Left colon (tissue), 2 donors: ENCODE data around the gene CRYBA2. TPM values are rescaled to one million over a fixed set of nuclear protein-coding genes. Genes with fewer than 3 reads are reported as not detected.

ENCODE experiments used
- ATAC-seq: fragments of 200-7000 bp; cut with Tn5 transposase; one replicate; pipeline ENCODE4 v1.9.1; 2020; ENCODE audit warnings: mild to moderate bottlenecking, moderate library complexity
- DNase-seq, 2 donors: peaks; one replicate each; pipeline ENCODE4 v3.0.0-alpha.2; 2020
- intact Hi-C, 2 donors: fragments of 100-400 bp; cut with DNase I in 1 of 2; cut with micrococcal nuclease in 1 of 2; formaldehyde crosslinking; loops; one replicate each; pipeline versions ENCODE4 v1.11.2 to v1.14.0; 2022; cut with DNase I, micrococcal nuclease
- total RNA-seq, 2 donors: library from RNA; stranded (reverse); fragmentation: NEBNext Ultra II Directional; extraction: Animal tissue kit (Norgen Biotek cat#: 25700); gene quantifications; one replicate each; pipeline ENCODE4 v1.2.1, GENCODE V29; 2021
- donor health status: DM: no; HTN: no; CAD: no.
- donor health status: DM: yes; HTN: yes; CAD: no.

Gene CRYBA2
- total RNA-seq, 2 donors from 2014 or later, result 4.1 to 6.9 TPM

- DNase-seq, result no peak
- ATAC-seq, result no peak
- intact Hi-C loops, result loop anchor here in 1 of 2 donors (10.0 kb wide), 1 partner anchor 129 kb away; no protein-coding TSS in a partner anchor
Measured at GRCh38 chr2:219025637-219026585, 32.7 kb upstream of the CRYBA2 start.

- DNase-seq (no peak), ATAC-seq (no peak)
- intact Hi-C loops, result loop anchor here in 1 of 2 donors (10.0 kb wide), 1 partner anchor 131 kb away; no protein-coding TSS in a partner anchor
Measured at GRCh38 chr2:219024059-219024458, 30.8 kb upstream of the CRYBA2 start.

DNA sequence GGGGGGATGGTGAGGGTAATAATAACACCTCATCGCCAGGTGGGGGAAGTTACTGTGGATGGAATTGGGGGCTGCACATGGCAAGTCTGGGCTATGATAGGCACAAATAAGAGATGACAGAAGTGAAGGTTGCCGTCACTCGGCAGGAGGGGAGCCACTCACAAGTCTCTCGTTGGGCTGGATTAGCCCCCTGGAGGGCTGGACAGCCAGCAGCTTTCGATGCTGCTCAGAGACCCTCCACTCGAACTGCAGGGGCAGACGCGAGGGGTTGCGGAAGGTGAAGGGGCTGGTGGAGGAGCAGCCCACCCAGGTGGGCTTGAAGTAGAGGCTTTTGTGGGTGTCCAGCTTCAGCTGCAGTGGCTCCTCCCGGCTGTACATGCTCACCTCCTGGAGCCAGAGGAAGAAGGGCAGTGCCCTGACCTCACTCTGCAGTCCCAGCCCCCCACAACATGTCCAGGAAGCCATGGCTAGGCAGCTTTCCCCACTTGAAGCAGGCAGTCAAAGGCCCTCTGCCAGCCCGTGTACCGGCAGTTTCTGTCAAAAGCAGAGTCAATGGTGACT is 29.9 kb upstream of the CRYBA2 start:
- DNase-seq (no peak), ATAC-seq (no peak)
- intact Hi-C loops, result loop anchor here in 1 of 2 donors (10.0 kb wide), 1 partner anchor 132 kb away; no protein-coding TSS in a partner anchor

GRCh38 chr2:219022616-219023015 is 29.4 kb upstream of the CRYBA2 start:
- intact Hi-C loops, result loop anchor here in 1 of 2 donors (10.0 kb wide), 1 partner anchor 132 kb away; no protein-coding TSS in a partner anchor
- no peak for ATAC-seq
- no peak for DNase-seq

- DNase-seq, result no peak
- intact Hi-C loops, result loop anchor here in 1 of 2 donors (10.0 kb wide), 1 partner anchor 133 kb away; no protein-coding TSS in a partner anchor
- ATAC-seq, result no peak
Measured at GRCh38 chr2:219022041-219022440, 28.8 kb upstream of the CRYBA2 start.

- no peak for DNase-seq
- intact Hi-C loops, result loop anchor here in 1 of 2 donors (10.0 kb wide), 1 partner anchor 133 kb away; no protein-coding TSS in a partner anchor
- no peak for ATAC-seq
Measured at GRCh38 chr2:219021591-219021990, 28.4 kb upstream of the CRYBA2 start.

- DNase-seq (no peak), ATAC-seq (no peak)
- intact Hi-C loops, result loop anchor here in 1 of 2 donors (10.0 kb wide), 1 partner anchor 134 kb away; no protein-coding TSS in a partner anchor
Measured at GRCh38 chr2:219020604-219021365, 27.6 kb upstream of the CRYBA2 start.

GRCh38 chr2:219019436-219019835 is 26.2 kb upstream of the CRYBA2 start:
- ATAC-seq, result no peak
- no peak for DNase-seq
- intact Hi-C loops, result no loop called here

GRCh38 chr2:219018726-219019125 is 25.5 kb upstream of the CRYBA2 start:
- intact Hi-C loops, result no loop called here
- ATAC-seq (no peak), DNase-seq (no peak)

DNA sequence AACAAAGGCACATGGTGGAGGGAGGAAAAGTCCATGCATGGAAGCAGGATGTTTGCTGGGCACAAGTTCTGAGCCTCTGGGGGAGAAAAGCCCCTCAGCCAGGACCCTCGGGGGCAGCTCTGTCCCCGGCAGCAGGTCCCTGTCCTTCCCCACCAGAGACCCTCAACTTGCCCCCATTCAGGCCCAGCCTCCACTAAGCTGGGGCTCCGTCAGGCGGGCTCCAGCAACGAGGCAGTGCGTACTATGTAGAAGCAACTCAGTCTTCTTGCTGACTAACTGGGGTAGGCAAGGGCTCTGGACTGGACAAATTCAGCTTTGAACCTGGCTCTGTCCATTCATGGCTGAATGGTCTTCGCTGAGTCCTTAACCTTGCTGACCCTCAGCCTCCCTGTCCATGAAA is 25.1 kb upstream of the CRYBA2 start:
- intact Hi-C loops, result no loop called here
- no peak for ATAC-seq
- no peak for DNase-seq

DNA sequence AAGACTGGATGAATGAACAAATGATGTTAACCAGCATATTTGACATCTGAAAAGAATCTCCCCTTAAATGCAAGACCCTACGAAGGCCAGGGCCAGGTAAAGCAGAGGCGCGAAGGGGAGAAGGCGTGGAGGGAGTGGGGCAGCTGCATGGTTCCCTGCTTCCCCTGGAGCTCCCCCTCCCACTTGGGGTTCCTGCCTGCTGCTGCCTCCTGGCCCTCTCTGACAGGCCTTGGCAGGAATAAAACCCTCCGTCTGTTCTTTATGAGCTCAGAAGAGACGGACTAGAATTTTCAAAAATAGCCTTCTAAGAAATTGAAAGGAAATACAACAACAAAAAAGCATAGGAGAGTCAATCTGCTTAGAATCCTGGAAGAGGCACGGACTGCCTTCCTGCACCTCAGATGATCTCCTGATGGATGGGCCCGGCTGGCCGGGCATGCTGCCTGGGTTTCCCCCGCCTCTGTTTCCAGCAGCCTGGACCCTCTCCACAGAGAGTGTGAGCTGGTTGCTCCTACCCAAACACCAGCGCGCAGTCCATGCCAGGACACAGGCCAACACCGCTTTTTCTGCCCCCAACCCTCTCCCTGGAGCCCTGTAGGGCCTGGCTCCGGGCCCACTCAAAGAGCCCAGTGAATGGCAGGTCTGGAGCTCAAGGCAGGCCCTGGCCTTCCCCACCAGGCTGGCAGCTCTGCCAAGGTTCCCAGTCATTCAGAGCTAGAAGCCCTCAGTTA is 24.1 kb upstream of the CRYBA2 start:
- ATAC-seq (no peak), DNase-seq (no peak)
- intact Hi-C loops, result no loop called here

- DNase-seq (no peak), ATAC-seq (no peak)
- intact Hi-C loops, result no loop called here
Measured at GRCh38 chr2:219016721-219017120, 23.5 kb upstream of the CRYBA2 start.

GRCh38 chr2:219010873-219011272 is 17.7 kb upstream of the CRYBA2 start:
- DNase-seq, result no peak
- intact Hi-C loops, result no loop called here
- no peak for ATAC-seq

DNA sequence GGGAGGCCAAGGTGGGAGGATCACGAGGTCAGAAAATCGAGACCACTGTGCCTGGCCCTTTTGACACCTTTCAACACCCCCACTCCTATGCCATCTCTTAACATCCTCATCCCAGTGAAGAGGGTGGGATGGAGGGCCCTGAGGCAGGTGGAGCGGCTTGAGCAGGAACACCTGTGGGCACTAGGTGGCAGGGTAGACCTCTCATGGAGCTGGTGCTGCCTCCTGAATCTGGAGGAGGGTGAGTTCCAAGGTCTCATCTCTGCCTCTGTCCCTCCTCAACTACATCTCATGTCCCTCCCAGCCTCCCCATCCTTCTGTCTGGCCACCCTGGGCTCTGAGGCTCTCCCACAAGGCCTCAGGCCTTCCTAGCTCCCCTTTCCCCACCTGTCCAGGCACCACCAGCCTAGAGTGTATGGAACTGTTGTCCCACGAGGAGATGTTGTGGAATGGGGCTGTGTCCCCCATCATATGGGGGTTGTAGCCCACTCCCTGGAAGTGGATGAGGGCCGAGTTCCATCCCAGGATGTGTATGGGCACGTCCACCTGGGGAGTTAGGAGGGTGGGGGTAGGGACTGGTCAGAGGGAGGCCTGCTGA is 17.0 kb upstream of the CRYBA2 start:
- intact Hi-C loops, result no loop called here
- peak; percentile 91 for ATAC-seq

DNA sequence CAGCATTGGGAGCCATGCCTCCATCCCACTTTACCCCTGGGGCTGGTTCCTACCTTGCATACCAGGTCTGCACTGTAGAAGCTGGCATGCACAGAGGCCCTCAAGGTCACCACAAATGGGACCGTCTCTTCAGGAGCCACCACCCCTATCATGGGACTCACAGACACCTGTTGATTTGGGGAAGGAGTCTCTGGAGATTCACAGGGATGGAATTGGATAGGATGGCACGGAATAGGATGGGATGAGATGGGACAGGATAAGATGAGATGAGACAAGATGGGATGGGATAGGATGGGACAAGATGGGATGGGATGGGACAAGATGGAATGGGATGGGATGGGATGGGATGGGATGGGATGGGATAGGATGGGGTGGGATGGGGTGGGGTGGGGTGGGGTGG is 16.1 kb upstream of the CRYBA2 start:
- no peak for ATAC-seq
- DNase-seq, result no peak
- intact Hi-C loops, result no loop called here

More for the DNA sequence above, 17.0 kb upstream of the CRYBA2 start:
- DNase-seq, result peak in 1 of 2 donors; percentile 47

DNA sequence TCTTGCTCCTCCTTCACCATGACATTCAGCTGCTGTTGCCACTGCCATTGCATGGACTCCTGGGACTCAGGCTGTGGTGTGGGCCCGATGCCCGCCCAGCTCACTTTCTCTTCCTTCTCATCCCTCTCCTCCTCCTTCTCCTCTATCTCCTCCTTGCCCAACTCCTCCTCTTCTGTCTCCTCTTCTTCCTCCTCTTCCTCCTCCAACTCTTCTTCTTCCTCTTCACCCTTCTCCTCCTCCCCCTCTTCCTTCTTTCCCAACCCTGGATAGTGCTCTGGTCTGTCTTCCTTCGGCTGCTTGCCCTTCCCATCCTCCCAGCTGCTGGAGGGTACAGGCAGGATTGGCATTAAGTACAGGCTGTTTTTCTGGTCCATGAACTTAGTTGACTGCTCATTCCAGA is 10.8 kb upstream of the CRYBA2 start:
- ATAC-seq, result no peak
- intact Hi-C loops, result no loop called here

DNA sequence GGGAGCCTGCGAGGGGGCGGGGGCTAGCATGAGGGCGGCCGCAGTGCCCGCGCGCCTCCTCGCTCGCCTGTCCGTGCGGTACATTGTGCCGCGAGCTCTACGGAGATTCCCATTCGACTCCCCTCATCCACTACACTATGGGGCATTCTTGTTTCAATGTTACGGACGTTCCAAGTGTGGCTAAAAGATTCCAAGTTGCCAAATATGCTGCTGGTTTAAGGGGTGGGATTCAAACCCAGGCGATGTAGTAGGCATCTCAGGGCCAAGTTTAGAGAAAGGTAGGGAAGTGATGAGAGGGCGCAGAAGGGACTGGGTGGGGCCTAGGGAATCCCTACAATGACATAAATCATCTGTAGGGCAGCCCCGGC is 10.0 kb upstream of the CRYBA2 start:
- ATAC-seq (no peak), DNase-seq (no peak)
- intact Hi-C loops, result no loop called here

More for the DNA sequence above, 10.8 kb upstream of the CRYBA2 start:
- DNase-seq, result no peak
